OCI-LY1 (cell line): ENCODE measurements around the gene SMDT1.

ENCODE experiments used
- CTCF ChIP-seq: fragments of 200-600 bp; sonication (generic), shearing (Covaris generic); IDR thresholded peaks from 2 replicates; pipeline ENCODE4 v1.5.1; 2017; ENCODE audit warnings: mild to moderate bottlenecking, antibody characterized with exemption, low read length, moderate library complexity, mixed read lengths
- EZH2 ChIP-seq: fragments of 200-600 bp; sonication (generic), shearing (Covaris generic); IDR thresholded peaks from 2 replicates; pipeline ENCODE4 v1.8.0; 2017; ENCODE audit warnings: borderline replicate concordance, mixed run types, mild to moderate bottlenecking, antibody characterized with exemption, low read length, moderate library complexity, mixed read lengths

- no peak for TF ChIP-seq CTCF
- TF ChIP-seq EZH2: no peak
Measured at GRCh38 chr22:42073621-42074041, 5.9 kb upstream of the SMDT1 start.
